ENCODE measurements around the gene FOXM1. TPM values are rescaled to one million over a fixed set of nuclear protein-coding genes. Genes with fewer than 3 reads are reported as not detected.

The FOXM1 gene
- total RNA-seq, 1 donor from 2014 or later = 38.2 TPM

DNA sequence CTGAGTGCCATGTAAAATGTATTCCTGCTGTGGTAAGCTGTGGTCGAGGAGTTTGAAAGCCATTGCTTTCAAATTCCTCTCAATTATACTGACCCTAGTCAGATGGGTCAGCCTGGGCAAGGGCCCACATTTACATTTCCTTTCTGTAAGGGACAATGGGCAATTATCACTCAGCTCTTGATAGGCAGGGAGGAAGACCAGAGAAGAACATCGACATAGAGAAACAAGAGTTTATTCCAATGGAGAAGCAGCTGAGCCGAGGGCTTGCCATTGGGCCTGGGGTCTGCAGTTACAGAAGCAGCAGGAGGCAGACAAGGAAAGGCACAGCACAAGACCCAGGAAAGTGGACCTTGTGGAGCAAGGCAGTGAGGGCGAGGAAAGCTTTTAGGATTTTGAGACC is 51.8 kb downstream of the FOXM1 start:
- Mint-ChIP-seq H3K9me3 (no peaks in the 10 kb centered on the region), H3K4me1 (peaks cover 26% of the 10 kb centered on the region), H3K27ac (peak overlapping the region; percentile 90), H3K4me3 (no peak overlapping the region), H3K36me3 (peaks cover 21% of the 10 kb centered on the region), H3K27me3 (ENCODE audit: insufficient read depth, low read depth) (peaks cover 12% of the 10 kb centered on the region)
- Histone ChIP-seq H2AFZ (replicated peaks) (no peak overlapping the region), H3K9ac (no peak overlapping the region), H3K27me3 (no peaks in the 10 kb centered on the region), H3K36me3 (no peaks in the 10 kb centered on the region), H3K27ac (peak overlapping the region; percentile 88), H3K4me1 (peaks cover 30% of the 10 kb centered on the region), H4K20me1 (ENCODE audit: low read depth) (peaks cover 6% of the 10 kb centered on the region), H3K4me2 (peak overlapping the region; percentile 63), H3K79me2 (ENCODE audit: low read depth) (no peaks in the 10 kb centered on the region), H3F3A (ENCODE audit: low read depth) (peaks cover 31% of the 10 kb centered on the region), H3K9me3 (ENCODE audit: low read depth) (no peaks in the 10 kb centered on the region), H3K4me3 (peak overlapping the region; percentile 13)
- TF ChIP-seq EZH2phosphoT487 (IDR thresholded peaks at IDR 0.05) (no peak), EZH2 (IDR thresholded peaks at IDR 0.05) (no peak)
- TF ChIP-seq, protein P1, sequence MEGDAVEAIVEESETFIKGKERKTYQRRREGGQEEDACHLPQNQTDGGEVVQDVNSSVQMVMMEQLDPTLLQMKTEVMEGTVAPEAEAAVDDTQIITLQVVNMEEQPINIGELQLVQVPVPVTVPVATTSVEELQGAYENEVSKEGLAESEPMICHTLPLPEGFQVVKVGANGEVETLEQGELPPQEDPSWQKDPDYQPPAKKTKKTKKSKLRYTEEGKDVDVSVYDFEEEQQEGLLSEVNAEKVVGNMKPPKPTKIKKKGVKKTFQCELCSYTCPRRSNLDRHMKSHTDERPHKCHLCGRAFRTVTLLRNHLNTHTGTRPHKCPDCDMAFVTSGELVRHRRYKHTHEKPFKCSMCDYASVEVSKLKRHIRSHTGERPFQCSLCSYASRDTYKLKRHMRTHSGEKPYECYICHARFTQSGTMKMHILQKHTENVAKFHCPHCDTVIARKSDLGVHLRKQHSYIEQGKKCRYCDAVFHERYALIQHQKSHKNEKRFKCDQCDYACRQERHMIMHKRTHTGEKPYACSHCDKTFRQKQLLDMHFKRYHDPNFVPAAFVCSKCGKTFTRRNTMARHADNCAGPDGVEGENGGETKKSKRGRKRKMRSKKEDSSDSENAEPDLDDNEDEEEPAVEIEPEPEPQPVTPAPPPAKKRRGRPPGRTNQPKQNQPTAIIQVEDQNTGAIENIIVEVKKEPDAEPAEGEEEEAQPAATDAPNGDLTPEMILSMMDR (IDR thresholded peaks at IDR 0.05) = no peak
- DNase-seq (ENCODE audit: low spot score) = peak; percentile 49

DNA sequence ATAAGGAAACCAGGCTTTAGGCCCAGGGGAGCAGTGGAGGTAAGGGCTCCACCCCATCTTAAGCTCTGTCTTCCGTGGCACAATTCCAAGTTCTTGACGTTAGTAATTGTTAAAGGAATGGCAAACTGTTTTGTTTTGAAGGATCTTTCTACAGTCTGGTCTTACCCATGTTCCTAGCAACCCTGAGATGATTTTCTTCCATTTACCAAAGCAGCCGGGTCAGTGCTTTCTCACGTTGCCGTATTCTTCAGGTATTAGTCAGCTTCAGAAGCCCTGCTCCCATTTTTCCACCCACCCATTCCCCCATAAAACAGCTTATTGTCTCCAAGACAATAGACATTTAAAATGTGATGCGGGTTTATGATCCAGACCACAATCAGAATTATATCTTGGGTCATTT is 52.4 kb downstream of the FOXM1 start:
- TF ChIP-seq, protein P1 (IDR thresholded peaks at IDR 0.05) = no peak
- TF ChIP-seq EZH2 (IDR thresholded peaks at IDR 0.05) (no peak), EZH2phosphoT487 (IDR thresholded peaks at IDR 0.05) (no peak)

DNA sequence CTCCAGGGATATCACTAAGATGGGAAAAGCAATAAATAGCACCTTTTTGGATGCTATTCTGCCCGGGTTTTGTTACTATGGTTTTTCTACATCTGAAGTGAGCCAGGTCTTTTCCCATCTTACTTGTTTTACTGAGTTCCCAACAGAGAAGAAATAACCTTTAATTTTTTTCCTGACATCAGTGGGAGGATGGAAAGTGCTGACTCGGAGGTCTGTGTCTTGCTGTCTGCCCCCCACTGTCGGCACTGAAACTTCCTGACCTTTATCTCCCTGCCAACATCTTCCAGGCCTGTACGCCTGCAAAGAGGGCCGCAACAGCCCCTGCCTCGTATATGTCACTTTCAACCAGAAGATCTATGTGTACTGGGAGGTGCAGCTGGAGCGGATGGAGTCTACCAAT is 53.5 kb downstream of the FOXM1 start:
- peaks cover 9% of the 10 kb centered on the region for H3K27me3 Mint-ChIP-seq (ENCODE audit: insufficient read depth, low read depth)
- no peaks in the 10 kb centered on the region for H3K36me3 ChIP-seq
- no peak overlapping the region for H3K4me3 ChIP-seq
- H3K27ac ChIP-seq = no peak overlapping the region
- H3K4me3 Mint-ChIP-seq = no peak overlapping the region
- no peak overlapping the region for H3K9ac ChIP-seq
- no peak overlapping the region for H3K4me2 ChIP-seq
- no peak for DNase-seq (ENCODE audit: low spot score)
- peaks cover 31% of the 10 kb centered on the region for H3F3A ChIP-seq (ENCODE audit: low read depth)
- H4K20me1 ChIP-seq (ENCODE audit: low read depth) = peaks cover 6% of the 10 kb centered on the region
- no peak overlapping the region for H2AFZ ChIP-seq (replicated peaks)
- H3K36me3 Mint-ChIP-seq = peaks cover 24% of the 10 kb centered on the region
- no peaks in the 10 kb centered on the region for H3K9me3 ChIP-seq (ENCODE audit: low read depth)
- H3K27me3 ChIP-seq = no peaks in the 10 kb centered on the region
- H3K4me1 Mint-ChIP-seq = peaks cover 31% of the 10 kb centered on the region
- H3K9me3 Mint-ChIP-seq = no peaks in the 10 kb centered on the region
- TF ChIP-seq, protein P1 (IDR thresholded peaks at IDR 0.05) = no peak
- no peak for TF ChIP-seq EZH2phosphoT487 (IDR thresholded peaks at IDR 0.05)
- H3K27ac Mint-ChIP-seq = no peak overlapping the region
- H3K79me2 ChIP-seq (ENCODE audit: low read depth) = no peaks in the 10 kb centered on the region
- H3K4me1 ChIP-seq = peaks cover 30% of the 10 kb centered on the region

More for the DNA sequence above, 52.4 kb downstream of the FOXM1 start:
- Histone ChIP-seq H3K79me2 (ENCODE audit: low read depth) (no peaks in the 10 kb centered on the region), H2AFZ (replicated peaks) (no peak overlapping the region), H3K4me1 (peaks cover 30% of the 10 kb centered on the region), H3K27me3 (no peaks in the 10 kb centered on the region), H3K9ac (no peak overlapping the region), H3F3A (ENCODE audit: low read depth) (peaks cover 31% of the 10 kb centered on the region), H3K36me3 (no peaks in the 10 kb centered on the region), H3K9me3 (ENCODE audit: low read depth) (no peaks in the 10 kb centered on the region), H3K27ac (peak overlapping the region; percentile 88), H3K4me3 (peak overlapping the region; percentile 13), H4K20me1 (ENCODE audit: low read depth) (peaks cover 6% of the 10 kb centered on the region), H3K4me2 (peak overlapping the region; percentile 63)
- DNase-seq (ENCODE audit: low spot score) = no peak
- Mint-ChIP-seq H3K4me1 (peaks cover 30% of the 10 kb centered on the region), H3K36me3 (peaks cover 24% of the 10 kb centered on the region), H3K9me3 (no peaks in the 10 kb centered on the region), H3K4me3 (no peak overlapping the region), H3K27me3 (ENCODE audit: insufficient read depth, low read depth) (peaks cover 12% of the 10 kb centered on the region), H3K27ac (no peak overlapping the region)
